Smooth muscle cell (in vitro differentiated cells): ENCODE results near the gene PARD3. TPM values are rescaled to one million over a fixed set of nuclear protein-coding genes. Genes with fewer than 3 reads are reported as not detected.

ENCODE experiments used
- DNase-seq: peaks from one replicate; lab custom pipeline; 2025; ENCODE audit not compliant: unreplicated experiment; lab: John Stamatoyannopoulos, UW
- H2AFZ ChIP-seq: fragments of 200-600 bp; sonication (generic); 2 replicates; pipeline ENCODE4 v1.6.0; 2016; ENCODE audit warnings: antibody characterized with exemption, low read depth, mild to moderate bottlenecking
- H3F3A ChIP-seq: fragments of 200-600 bp; sonication (generic); 2 replicates; pipeline ENCODE4 v1.6.0; 2017; ENCODE audit warnings: antibody characterized with exemption, low read depth
- H3K27ac ChIP-seq: fragments of 200-600 bp; sonication (generic); 2 replicates; pipeline ENCODE4 v1.5.1; 2016; ENCODE audit warnings: low read depth, mild to moderate bottlenecking
- H3K27me3 ChIP-seq: fragments of 200-600 bp; sonication (generic); 2 replicates; pipeline ENCODE4 v1.6.1; 2016; ENCODE audit warnings: low read depth, mild to moderate bottlenecking
- H3K36me3 ChIP-seq: fragments of 200-600 bp; sonication (generic); 2 replicates; pipeline ENCODE4 v1.5.1; 2016; ENCODE audit warnings: low read depth
- H3K4me1 ChIP-seq: fragments of 200-600 bp; sonication (generic); 2 replicates; pipeline ENCODE4 v1.5.1; 2016; ENCODE audit warnings: low read depth
- H3K4me2 ChIP-seq: fragments of 200-600 bp; sonication (generic); 2 replicates; pipeline ENCODE4 v1.6.0; 2016; ENCODE audit warnings: mild to moderate bottlenecking
- H3K4me3 ChIP-seq: fragments of 200-600 bp; sonication (generic); 2 replicates; pipeline ENCODE4 v1.5.1; 2016; ENCODE audit warnings: mild to moderate bottlenecking
- H3K79me2 ChIP-seq: fragments of 200-600 bp; sonication (generic); 2 replicates; pipeline ENCODE4 v1.6.0; 2016; ENCODE audit warnings: low read depth, mild to moderate bottlenecking
- H3K9ac ChIP-seq: fragments of 200-600 bp; sonication (generic); 2 replicates; pipeline ENCODE4 v1.6.0; 2016; ENCODE audit warnings: low read depth
- H3K9me3 ChIP-seq: fragments of 200-600 bp; sonication (generic); replicated peaks from 2 replicates; pipeline ENCODE4 v1.5.1; 2016; ENCODE audit warnings: low read depth
- H4K20me1 ChIP-seq: fragments of 200-600 bp; sonication (generic); 2 replicates; pipeline ENCODE4 v1.6.0; 2016; ENCODE audit warnings: low read depth
- CTCF ChIP-seq: fragments of 200-600 bp; sonication (generic); IDR thresholded peaks from 2 replicates; pipeline ENCODE4 v1.5.1; 2017; ENCODE audit warnings: borderline replicate concordance, mild to moderate bottlenecking, antibody characterized with exemption; ENCODE audit not compliant: insufficient read depth, poor library complexity, severe bottlenecking
- WGBS: methylation state at CpG from one replicate; pipeline ENCODE4 v1.1.7; 2016; ENCODE audit warnings: low lambda C conversion rate; 5-methylcytosine and 5-hydroxymethylcytosine counted together
- polyA plus RNA-seq: library from polyadenylated mRNA; unstranded; fragments of >200 nt; fragmentation: Nextera tagmentation; extraction: Ambion mirVana; gene quantifications from 2 replicates; pipeline ENCODE4 v1.2.1, GENCODE V29; 2016
- total RNA-seq: library from RNA; depleted of rRNA; stranded (reverse); fragments of >200 nt; gene quantifications from 2 replicates; pipeline ENCODE4 v1.2.3, GENCODE V29; 2014

The PARD3 gene
- total and polyA plus RNA-seq, 2 experiments from 2014 or later = 17.5 to 26.0 TPM

- no peak for DNase-seq
- Histone ChIP-seq H3K9ac (no peak overlapping the region), H3K4me3 (no peak overlapping the region), H2AFZ (no peak overlapping the region), H3K79me2 (no peaks in the 10 kb centered on the region), H3K27ac (no peak overlapping the region), H4K20me1 (no peaks in the 10 kb centered on the region), H3F3A (no peaks in the 10 kb centered on the region), H3K9me3 (no peaks in the 10 kb centered on the region), H3K4me1 (no peaks in the 10 kb centered on the region), H3K27me3 (no peaks in the 10 kb centered on the region), H3K4me2 (no peak overlapping the region), H3K36me3 (peaks cover 5% of the 10 kb centered on the region)
- WGBS = 72% methylated on average over 3 of the region's 3 CpGs
- TF ChIP-seq CTCF = no peak
These were observed 434.2 kb downstream of the PARD3 start for GRCh38 chr10:34380856-34381255.

GRCh38 chr10:34378297-34378696, 436.8 kb downstream of the PARD3 start:
- Histone ChIP-seq H3K9ac (no peak overlapping the region), H2AFZ (no peak overlapping the region), H3K79me2 (no peaks in the 10 kb centered on the region), H3K4me3 (no peak overlapping the region), H3K27me3 (no peaks in the 10 kb centered on the region), H3K9me3 (no peaks in the 10 kb centered on the region), H3K4me2 (no peak overlapping the region), H3K36me3 (peaks cover 5% of the 10 kb centered on the region), H3F3A (no peaks in the 10 kb centered on the region), H3K27ac (no peak overlapping the region), H4K20me1 (no peaks in the 10 kb centered on the region), H3K4me1 (no peaks in the 10 kb centered on the region)
- no peak for TF ChIP-seq CTCF
- no peak for DNase-seq

GRCh38 chr10:34377833-34378232, 437.3 kb downstream of the PARD3 start:
- Histone ChIP-seq H3K79me2 (no peaks in the 10 kb centered on the region), H4K20me1 (no peaks in the 10 kb centered on the region), H3K4me3 (no peak overlapping the region), H3K9ac (no peak overlapping the region), H3F3A (no peaks in the 10 kb centered on the region), H3K9me3 (no peaks in the 10 kb centered on the region), H3K27ac (no peak overlapping the region), H3K36me3 (peaks cover 5% of the 10 kb centered on the region), H3K4me1 (no peaks in the 10 kb centered on the region), H3K27me3 (no peaks in the 10 kb centered on the region), H2AFZ (no peak overlapping the region), H3K4me2 (no peak overlapping the region)
- no peak for TF ChIP-seq CTCF
- DNase-seq = no peak
- WGBS = 96% methylated on average over 5 of the region's 5 CpGs

GRCh38 chr10:34374356-34375045, 440.6 kb downstream of the PARD3 start:
- no peaks in the 10 kb centered on the region for H3K36me3 ChIP-seq
- no peak overlapping the region for H2AFZ ChIP-seq
- H3K9me3 ChIP-seq = no peaks in the 10 kb centered on the region
- 82% methylated on average over 6 of the region's 6 CpGs for WGBS
- no peaks in the 10 kb centered on the region for H4K20me1 ChIP-seq
- H3K4me1 ChIP-seq = no peaks in the 10 kb centered on the region
- no peaks in the 10 kb centered on the region for H3K27me3 ChIP-seq
- H3K79me2 ChIP-seq = no peaks in the 10 kb centered on the region
- no peak overlapping the region for H3K4me2 ChIP-seq
- H3K4me3 ChIP-seq = no peak overlapping the region
- no peak overlapping the region for H3K27ac ChIP-seq
- DNase-seq = no peak
- no peak for TF ChIP-seq CTCF
- H3F3A ChIP-seq = no peaks in the 10 kb centered on the region
- no peak overlapping the region for H3K9ac ChIP-seq
